HG02970 (cell line): ENCODE data around the gene TMEM18.
"Not testable (repeated sequence)": the region's sequence is repeated elsewhere in the genome, so short reads cannot be mapped to it uniquely, and the experiment has no call there.

ENCODE experiments used
- ATAC-seq: cut with Tn5 transposase; IDR thresholded peaks from one replicate; pipeline ENCODE4 v1.9.1; 2021; ENCODE audit warnings: mild to moderate bottlenecking, moderate library complexity, moderate number of reproducible peaks; ENCODE audit not compliant: unreplicated experiment, low FRiP score

Gene TMEM18

DNA sequence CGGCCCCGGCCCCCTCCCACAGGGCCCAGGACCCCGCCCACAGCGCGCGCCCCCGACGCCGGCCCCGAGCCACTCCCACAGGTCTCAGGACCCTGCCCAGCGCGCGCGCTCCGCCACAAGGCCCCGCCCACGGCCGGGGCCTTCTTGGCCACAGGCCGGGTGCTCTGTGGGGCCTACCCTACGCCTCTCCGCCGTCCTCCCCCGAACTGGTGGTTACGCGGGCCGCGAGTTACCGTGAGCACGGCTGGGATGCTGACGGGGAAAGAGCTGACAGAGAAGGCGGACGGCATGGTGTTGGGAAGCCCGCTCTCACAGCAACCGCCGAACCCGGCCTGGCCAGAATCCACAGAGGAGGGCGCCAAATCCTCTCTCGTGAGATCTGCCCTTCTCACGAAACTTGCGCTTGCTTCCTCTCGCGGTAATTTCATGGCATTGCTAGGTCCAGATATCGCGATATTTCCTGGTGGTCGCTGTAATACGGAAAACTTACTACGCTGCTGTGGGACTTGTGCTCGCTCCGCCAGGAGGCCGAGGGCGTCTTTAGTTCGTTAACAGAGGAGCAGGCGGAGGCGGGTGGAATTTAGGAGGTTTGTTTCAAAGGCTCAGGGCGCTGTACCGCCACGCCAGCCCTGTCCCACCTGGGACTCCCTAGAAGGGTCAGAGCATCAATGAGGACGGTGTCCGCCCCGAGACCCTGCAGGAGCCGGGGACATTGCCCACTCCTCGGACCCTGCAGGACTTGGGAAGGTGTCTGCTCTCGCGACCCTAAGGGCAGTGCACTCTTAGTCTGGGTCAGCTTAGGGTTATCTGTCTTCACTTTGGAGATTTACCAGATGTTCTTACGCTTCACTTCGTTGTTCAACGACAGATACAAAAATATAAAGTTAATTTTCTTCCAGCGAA lies at the start of gene TMEM18:
Gene TMEM18, minus strand, starts transcription at position 351 of the 903 bp plus-strand sequence. Its CDS starts 61 bp downstream, at position 290.
- peak; percentile 67 for ATAC-seq

GRCh38 chr2:726169-726568 lies 49.0 kb upstream of the TMEM18 start:
- peak; percentile 50 for ATAC-seq

- no peak for ATAC-seq
Observed at GRCh38 chr2:725468-725867, 48.3 kb upstream of the TMEM18 start.

GRCh38 chr2:723761-724160 lies 46.6 kb upstream of the TMEM18 start:
- no peak for ATAC-seq

DNA sequence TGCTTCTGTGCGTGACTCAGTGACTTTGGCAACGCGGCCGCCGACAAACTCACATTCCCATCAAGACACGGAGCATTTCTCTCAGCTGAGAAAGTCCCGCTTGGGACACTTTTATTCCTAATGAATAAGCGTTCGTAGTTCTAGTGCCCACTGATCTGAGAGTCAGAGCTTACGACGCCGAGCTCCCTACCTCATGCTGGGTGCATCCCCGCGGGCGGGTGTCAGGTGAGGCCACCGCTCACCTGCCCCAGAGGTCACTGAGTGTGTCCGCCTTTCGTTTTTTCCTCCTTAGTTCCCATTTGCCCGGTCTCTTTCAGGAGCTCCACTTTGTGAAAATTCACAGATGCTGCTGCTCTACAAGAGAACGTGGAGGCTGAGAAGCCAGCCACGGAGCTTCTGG lies 43.6 kb upstream of the TMEM18 start:
- no peak for ATAC-seq

GRCh38 chr2:719734-720133 lies 42.5 kb upstream of the TMEM18 start:
- ATAC-seq, result no peak

GRCh38 chr2:719191-719590 lies 42.0 kb upstream of the TMEM18 start:
- ATAC-seq, result no peak

DNA sequence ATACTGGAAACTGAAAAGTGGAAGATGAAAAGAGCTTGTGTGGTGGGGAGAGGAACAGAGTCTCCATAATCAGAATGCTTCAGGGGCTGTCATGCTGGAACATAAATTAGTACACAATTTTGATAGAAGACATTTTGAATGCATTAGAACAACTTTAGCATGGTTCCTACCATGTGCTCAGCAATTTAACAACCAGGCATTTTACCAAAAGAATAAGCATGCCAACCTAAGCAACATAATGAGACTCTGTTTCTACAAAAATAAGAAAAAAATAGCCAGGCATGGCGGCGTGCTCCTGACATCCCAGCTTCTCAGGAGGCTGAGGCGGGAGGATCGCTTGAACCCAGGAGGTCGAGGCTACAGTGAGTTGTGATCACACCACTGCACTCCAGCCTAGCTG lies 40.5 kb upstream of the TMEM18 start:
- ATAC-seq, result no peak

GRCh38 chr2:715854-716560 lies 38.8 kb upstream of the TMEM18 start:
- no peak for ATAC-seq

DNA sequence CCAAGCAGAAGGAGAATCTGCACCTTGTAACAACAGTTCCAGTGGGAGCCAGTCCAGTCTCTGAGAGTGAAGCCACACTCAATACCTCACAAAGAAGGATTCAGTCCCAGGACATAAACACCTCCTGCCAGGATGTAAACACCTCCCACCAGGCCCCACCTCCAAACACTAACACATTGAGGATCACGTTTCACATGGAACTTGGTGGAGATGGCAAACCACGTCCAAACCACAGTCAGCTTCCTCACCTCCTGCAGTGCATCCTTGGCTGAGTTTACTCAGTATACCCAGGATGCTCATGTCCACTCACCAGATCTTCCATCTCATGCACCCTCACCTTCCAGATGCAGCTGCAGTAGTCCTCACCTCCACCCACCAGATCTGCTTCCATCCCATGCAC lies 37.8 kb upstream of the TMEM18 start:
- no peak for ATAC-seq

DNA sequence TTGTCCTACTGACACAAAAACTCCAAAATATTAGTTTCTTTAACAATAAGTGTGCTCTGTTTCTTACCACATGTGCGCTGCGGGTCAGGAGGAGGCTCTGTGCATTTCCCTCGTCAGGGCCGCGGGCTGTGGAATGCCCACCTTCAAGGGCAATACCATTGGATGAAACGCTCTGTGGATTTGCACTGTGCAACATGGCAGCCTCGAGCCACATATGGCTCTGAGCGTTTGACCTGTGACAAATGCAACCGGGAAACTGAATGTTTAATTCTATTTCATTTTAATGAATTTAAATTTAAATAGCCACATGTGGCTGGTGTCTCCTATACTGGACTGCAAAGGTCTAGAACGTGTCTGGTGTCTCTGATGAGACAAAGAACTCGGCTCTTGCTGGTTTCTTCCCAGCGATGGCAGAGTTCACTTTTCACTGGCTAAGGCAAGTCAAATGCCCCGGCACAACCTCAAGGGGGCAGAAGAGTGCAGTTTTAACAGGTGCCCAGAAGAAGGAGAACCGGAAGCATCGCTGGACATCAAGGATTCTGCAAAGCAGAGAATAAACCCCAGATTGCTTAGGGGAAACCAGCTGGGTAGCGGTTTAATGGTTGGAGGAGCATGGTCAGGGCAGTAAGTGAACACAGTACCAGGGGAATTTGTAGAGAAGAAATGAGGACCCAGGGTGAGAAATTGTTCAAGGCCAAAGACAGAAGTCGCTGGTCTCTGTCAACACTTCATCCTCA lies 37.0 kb upstream of the TMEM18 start:
- peak; percentile 98 for ATAC-seq

DNA sequence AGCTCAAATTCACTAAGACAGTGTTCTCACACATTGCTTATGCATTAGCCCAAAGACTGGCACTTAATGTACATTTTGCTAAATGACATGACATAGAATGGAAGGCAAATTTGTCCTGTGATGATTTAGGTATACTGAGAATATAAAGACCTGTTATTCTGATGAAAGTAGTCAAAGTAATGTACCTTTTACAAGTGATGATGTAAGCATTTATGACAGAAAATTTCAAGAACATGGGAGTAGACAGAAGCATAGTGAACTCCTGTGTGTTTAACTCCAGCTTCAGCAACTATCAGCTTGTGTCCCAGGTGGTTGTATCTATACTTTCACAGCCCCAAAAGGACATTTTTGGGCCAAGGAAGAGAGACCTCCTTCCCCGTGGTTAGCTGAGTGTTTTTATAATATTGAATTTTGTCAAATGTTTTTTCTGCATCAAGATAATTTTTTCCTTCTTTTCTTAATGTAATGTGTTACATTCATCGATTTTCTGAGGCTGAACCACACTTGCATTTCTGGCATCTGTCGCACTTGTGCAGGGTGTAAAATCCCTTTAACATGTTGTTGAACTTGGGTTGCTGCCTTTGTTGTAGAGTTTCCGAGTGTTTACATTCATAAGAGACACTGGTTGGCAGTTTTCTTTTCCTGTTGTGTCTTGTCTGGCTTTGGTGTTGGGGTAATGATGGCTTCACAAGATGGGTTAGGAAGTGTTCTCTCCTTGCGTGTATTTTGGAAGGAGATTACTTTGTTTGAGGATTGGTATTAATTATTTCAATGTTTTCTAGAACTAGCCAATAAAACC lies 33.9 kb upstream of the TMEM18 start:
- no peak for ATAC-seq

GRCh38 chr2:709138-709765 lies 32.0 kb upstream of the TMEM18 start:
- ATAC-seq, result no peak

GRCh38 chr2:708667-709066 lies 31.5 kb upstream of the TMEM18 start:
- no peak for ATAC-seq

DNA sequence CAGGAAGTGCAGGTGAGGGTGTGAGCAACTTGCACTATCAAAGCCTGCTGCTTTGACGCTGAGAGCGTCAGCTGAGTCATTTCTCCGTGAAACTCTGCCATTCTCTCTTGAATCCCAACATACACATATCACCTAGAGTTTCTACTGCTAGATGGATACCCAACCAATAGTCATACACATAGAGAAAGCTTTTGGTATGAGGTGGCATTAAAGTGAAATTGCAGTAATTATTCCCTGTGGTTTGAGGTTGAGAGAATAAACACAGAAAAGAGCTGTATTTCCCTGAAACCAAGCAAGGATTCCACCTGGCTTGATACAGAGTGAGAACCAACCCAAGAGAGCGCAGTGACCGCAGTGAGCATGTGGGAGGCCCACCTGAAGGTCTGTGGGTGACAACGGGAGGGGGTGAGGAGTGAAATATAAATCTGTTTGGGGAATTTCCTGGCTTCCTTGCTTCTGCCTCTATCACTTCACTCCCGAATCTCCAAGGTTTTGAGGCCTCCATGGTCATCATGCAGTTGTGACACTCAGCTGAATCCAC lies 28.8 kb upstream of the TMEM18 start:
- ATAC-seq, result peak; percentile 96

- not testable (repeated sequence) for ATAC-seq
Observed at GRCh38 chr2:702765-703164, 25.6 kb upstream of the TMEM18 start.

- ATAC-seq, result no peak
Observed at GRCh38 chr2:696999-697627, 19.9 kb upstream of the TMEM18 start.

- peak; percentile 94 for ATAC-seq
Observed at GRCh38 chr2:696463-696862, 19.3 kb upstream of the TMEM18 start.

DNA sequence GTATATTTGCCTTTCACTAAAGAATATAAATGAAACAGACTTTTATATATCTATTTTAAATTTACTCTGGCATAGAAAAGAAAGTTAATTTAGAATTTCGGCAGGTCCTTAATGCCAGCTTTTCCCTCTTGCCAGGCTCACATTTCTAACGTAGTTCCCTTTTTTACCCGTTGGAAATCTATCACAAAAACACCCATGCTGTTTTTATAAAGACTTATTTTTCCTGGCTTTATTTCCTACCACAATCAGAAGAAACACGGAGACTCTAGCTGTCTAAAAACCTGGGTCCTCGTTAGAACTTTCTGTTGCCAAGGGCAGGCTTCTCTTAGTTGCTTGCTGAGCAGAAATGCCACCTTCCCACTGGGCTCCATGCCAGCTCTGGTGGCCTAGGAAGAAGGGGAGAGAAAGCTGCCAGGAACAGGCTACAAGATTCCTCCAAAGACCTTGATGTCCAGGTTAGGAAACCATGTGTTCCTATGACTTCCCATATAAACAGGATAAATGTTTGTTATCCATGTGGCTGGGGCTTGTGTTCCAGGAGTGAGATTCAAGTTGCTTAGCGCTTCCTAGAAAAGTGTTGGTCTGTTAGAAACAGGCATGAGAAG lies 17.8 kb upstream of the TMEM18 start:
- ATAC-seq, result no peak
